DOHH2 (cell line): ENCODE data around the gene C3orf49.

Source experiments
- H3F3A ChIP-seq: fragments of 200-600 bp; sonication (generic), shearing (Covaris generic); 2 replicates; pipeline ENCODE4 v1.6.0; 2016; ENCODE audit warnings: antibody characterized with exemption, mild to moderate bottlenecking; ENCODE audit not compliant: control insufficient read depth, insufficient read depth
- H3K27ac ChIP-seq: fragments of 200-600 bp; sonication (generic); 2 replicates; pipeline ENCODE4 v1.5.1; 2014; ENCODE audit warnings: low read depth, mild to moderate bottlenecking, low read length, moderate library complexity
- H3K27me3 ChIP-seq: fragments of 200-600 bp; sonication (generic); 2 replicates; pipeline ENCODE4 v1.6.1; 2014; ENCODE audit warnings: mild to moderate bottlenecking, low read length, mixed read lengths; ENCODE audit not compliant: control insufficient read depth
- H3K36me3 ChIP-seq: fragments of 200-600 bp; sonication (generic); 2 replicates; pipeline ENCODE4 v1.6.1; 2014; ENCODE audit warnings: mild to moderate bottlenecking, low read length, moderate library complexity, mixed read lengths; ENCODE audit not compliant: control insufficient read depth
- H3K4me1 ChIP-seq: fragments of 200-600 bp; sonication (generic); 2 replicates; pipeline ENCODE4 v1.6.1; 2014; ENCODE audit warnings: mild to moderate bottlenecking, low read length, mixed read lengths; ENCODE audit not compliant: control insufficient read depth
- H3K4me2 ChIP-seq: fragments of 200-600 bp; sonication (generic); 2 replicates; pipeline ENCODE4 v1.6.0; 2014; ENCODE audit warnings: mild to moderate bottlenecking, low read length, moderate library complexity
- H3K4me3 ChIP-seq: fragments of 200-600 bp; sonication (generic); 2 replicates; pipeline ENCODE4 v1.5.1; 2014; ENCODE audit warnings: mild to moderate bottlenecking, low read length, mixed read lengths
- H3K79me2 ChIP-seq: fragments of 200-600 bp; sonication (generic); 2 replicates; pipeline ENCODE4 v1.6.1; 2014; ENCODE audit warnings: mild to moderate bottlenecking, low read length, mixed read lengths; ENCODE audit not compliant: control insufficient read depth
- H3K9me2 ChIP-seq: fragments of 200-600 bp; sonication (generic); replicated peaks from 2 replicates; pipeline ENCODE4 v1.6.1; 2014; ENCODE audit warnings: mild to moderate bottlenecking, low read length, mixed read lengths; ENCODE audit not compliant: control insufficient read depth
- H3K9me3 ChIP-seq: fragments of 200-600 bp; sonication (generic); 2 replicates; pipeline ENCODE4 v1.6.1; 2014; ENCODE audit warnings: antibody characterized with exemption, low read length, mixed read lengths; ENCODE audit not compliant: control insufficient read depth, insufficient read depth
- H4K20me1 ChIP-seq: fragments of 200-600 bp; sonication (generic); 2 replicates; pipeline ENCODE4 v1.6.0; 2014; ENCODE audit warnings: low read depth, mild to moderate bottlenecking, antibody characterized with exemption, low read length, moderate library complexity; ENCODE audit not compliant: control insufficient read depth, insufficient read depth
- EZH2phosphoT487 ChIP-seq: fragments of 200-600 bp; sonication (generic); IDR thresholded peaks from 2 replicates; pipeline ENCODE4 v1.6.1; 2017; ENCODE audit warnings: borderline replicate concordance, mild to moderate bottlenecking, antibody characterized with exemption, low read length, moderate library complexity, mixed read lengths
- TF ChIP-seq, protein P1 (sequence below): fragments of 200-600 bp; sonication (generic); IDR thresholded peaks from one replicate; pipeline ENCODE4 v1.5.1; 2014; ENCODE audit warnings: antibody characterized with exemption, mild to moderate bottlenecking, low read depth, low read length; ENCODE audit not compliant: poor library complexity, severe bottlenecking

Gene C3orf49

DNA sequence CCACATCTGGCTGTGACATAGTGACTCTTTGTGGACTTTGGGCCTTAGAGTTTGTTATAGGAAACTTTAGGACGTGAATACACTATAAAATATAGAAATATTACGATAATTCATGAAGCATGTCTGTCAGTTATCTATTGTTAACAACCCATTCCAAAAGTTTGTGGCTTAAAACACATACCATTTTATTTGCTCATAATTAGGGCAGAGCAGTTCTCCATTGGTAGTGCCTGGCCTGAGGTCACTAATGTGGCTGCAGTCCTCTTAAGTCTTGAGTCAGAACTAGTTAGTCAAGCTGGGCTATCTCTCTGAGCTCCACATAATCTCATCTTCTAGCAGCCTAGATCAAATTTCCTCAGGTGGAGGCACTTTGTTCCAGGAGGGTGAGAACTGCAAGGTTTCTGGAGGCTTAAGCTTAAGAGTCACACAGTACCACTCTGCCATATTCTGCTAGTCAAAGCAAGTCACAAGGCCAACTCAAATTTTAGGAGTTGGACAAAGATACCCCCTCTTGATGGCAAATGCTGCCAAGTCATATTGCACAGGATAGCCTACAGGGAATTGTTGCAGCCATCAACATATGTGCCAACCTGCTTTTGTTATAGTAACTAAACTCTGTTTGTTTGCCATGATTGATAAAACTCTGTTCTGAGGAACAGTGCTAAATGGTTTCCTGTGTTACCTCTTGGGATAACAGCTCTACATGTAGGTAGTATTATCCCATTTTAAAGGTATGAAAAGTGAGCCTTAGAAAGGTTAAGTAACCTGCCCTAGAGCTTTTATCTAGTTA lies 53.2 kb downstream of the C3orf49 start:
- TF ChIP-seq, protein P1, sequence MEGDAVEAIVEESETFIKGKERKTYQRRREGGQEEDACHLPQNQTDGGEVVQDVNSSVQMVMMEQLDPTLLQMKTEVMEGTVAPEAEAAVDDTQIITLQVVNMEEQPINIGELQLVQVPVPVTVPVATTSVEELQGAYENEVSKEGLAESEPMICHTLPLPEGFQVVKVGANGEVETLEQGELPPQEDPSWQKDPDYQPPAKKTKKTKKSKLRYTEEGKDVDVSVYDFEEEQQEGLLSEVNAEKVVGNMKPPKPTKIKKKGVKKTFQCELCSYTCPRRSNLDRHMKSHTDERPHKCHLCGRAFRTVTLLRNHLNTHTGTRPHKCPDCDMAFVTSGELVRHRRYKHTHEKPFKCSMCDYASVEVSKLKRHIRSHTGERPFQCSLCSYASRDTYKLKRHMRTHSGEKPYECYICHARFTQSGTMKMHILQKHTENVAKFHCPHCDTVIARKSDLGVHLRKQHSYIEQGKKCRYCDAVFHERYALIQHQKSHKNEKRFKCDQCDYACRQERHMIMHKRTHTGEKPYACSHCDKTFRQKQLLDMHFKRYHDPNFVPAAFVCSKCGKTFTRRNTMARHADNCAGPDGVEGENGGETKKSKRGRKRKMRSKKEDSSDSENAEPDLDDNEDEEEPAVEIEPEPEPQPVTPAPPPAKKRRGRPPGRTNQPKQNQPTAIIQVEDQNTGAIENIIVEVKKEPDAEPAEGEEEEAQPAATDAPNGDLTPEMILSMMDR = no peak
- no peak for TF ChIP-seq EZH2phosphoT487
- H3K9me3 ChIP-seq = no peaks in the 10 kb centered on the region
- H3K27me3 ChIP-seq = no peaks in the 10 kb centered on the region
- H3K4me2 ChIP-seq = peak overlapping the region; percentile 35
- peaks cover 28% of the 10 kb centered on the region for H4K20me1 ChIP-seq
- no peak overlapping the region for H3K27ac ChIP-seq
- H3K4me3 ChIP-seq = no peak overlapping the region
- H3K4me1 ChIP-seq = peaks cover 46% of the 10 kb centered on the region
- peaks cover 97% of the 10 kb centered on the region for H3K79me2 ChIP-seq
- no peaks in the 10 kb centered on the region for H3K9me2 ChIP-seq
- H3K36me3 ChIP-seq = peaks cover 39% of the 10 kb centered on the region
- H3F3A ChIP-seq = no peaks in the 10 kb centered on the region

DNA sequence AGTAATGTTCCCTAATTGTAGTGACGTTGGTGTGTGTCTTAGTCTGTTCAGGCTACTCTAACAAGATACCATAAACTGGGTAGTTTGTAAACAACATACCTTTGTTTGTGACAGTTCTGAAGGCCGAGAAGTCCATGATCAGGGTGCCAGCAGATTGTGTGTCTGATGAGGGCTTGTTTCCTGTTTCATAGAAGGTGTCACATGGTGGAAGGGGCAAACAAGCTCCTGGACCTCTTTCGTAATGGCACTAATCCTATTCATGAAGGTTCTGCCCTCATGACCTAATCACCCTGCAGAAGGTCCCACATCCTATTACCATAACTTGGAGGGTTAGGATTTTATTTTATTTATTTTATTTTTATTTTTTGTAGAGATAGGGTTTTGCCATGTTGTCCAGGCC lies 55.7 kb downstream of the C3orf49 start:
- H3F3A ChIP-seq = no peaks in the 10 kb centered on the region
- no peaks in the 10 kb centered on the region for H3K9me2 ChIP-seq
- H3K4me2 ChIP-seq = no peak overlapping the region
- TF ChIP-seq EZH2phosphoT487 = no peak
- TF ChIP-seq, protein P1 = no peak
- H3K79me2 ChIP-seq = peaks cover 98% of the 10 kb centered on the region
- H4K20me1 ChIP-seq = peaks cover 40% of the 10 kb centered on the region
- peaks cover 32% of the 10 kb centered on the region for H3K36me3 ChIP-seq
- H3K4me3 ChIP-seq = no peak overlapping the region
- H3K4me1 ChIP-seq = peaks cover 42% of the 10 kb centered on the region
- no peaks in the 10 kb centered on the region for H3K9me3 ChIP-seq
- H3K27ac ChIP-seq = no peak overlapping the region
- no peaks in the 10 kb centered on the region for H3K27me3 ChIP-seq

DNA sequence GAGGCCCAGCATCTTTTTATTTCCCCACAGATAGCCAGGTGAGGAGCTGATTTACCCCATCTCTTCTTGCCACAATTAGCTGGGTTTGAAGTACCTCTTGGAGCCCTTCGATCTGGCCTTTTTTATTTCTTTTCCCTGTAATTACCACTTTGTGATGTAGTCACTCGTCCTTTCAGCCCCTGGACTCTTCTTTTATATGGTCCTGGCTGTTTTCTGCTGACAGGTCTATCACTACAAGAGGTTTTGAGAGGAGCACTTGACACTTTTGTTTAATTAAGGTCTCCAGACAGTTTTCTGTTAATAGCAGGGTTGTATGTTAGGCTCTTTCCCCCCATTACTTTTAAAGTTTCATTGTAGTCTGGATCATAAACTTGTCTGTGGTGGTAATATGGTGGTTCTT lies 56.4 kb downstream of the C3orf49 start:
- H3K4me3 ChIP-seq = no peak overlapping the region
- H4K20me1 ChIP-seq = peaks cover 40% of the 10 kb centered on the region
- peaks cover 34% of the 10 kb centered on the region for H3K4me1 ChIP-seq
- no peak overlapping the region for H3K27ac ChIP-seq
- TF ChIP-seq EZH2phosphoT487 = no peak
- TF ChIP-seq, protein P1 = no peak
- no peaks in the 10 kb centered on the region for H3K9me2 ChIP-seq
- H3K9me3 ChIP-seq = no peaks in the 10 kb centered on the region
- H3K27me3 ChIP-seq = no peaks in the 10 kb centered on the region
- H3K79me2 ChIP-seq = peaks cover 98% of the 10 kb centered on the region
- H3K36me3 ChIP-seq = peaks cover 27% of the 10 kb centered on the region
- no peak overlapping the region for H3K4me2 ChIP-seq
- no peaks in the 10 kb centered on the region for H3F3A ChIP-seq
